BLaER1 treated with 17β-estradiol and CSF1 and Interleukin-3, amounts not matched to agents 10 nM and 100 nM (cell line): ENCODE results near the gene SPEN.
"Not testable (repeated sequence)": the region's sequence is repeated elsewhere in the genome, so short reads cannot be mapped to it uniquely, and the experiment has no call there.

Experiments
- H3K27ac ChIP-seq, 11 experiments: shearing (Covaris generic); formaldehyde crosslinking; 2 replicates each; pipeline ENCODE4 v1.8.1; 2022
- H3K27me3 ChIP-seq, 11 experiments: shearing (Covaris generic); formaldehyde crosslinking; 2 replicates each; pipeline ENCODE4 v1.8.1; 2022
- H3K36me3 ChIP-seq, 11 experiments: shearing (Covaris generic); formaldehyde crosslinking; 2 replicates each; pipeline ENCODE4 v1.8.1; 2022
- H3K4me1 ChIP-seq, 10 experiments: shearing (Covaris generic); formaldehyde crosslinking; 2 replicates each; pipeline ENCODE4 v1.8.1; 2022
- H3K4me2 ChIP-seq, 11 experiments: shearing (Covaris generic); formaldehyde crosslinking; 2 replicates each; pipeline ENCODE4 v1.8.1; 2022
- H3K4me3 ChIP-seq, 10 experiments: shearing (Covaris generic); formaldehyde crosslinking; 2 replicates each; pipeline ENCODE4 v1.8.1; 2022
- H3K9ac ChIP-seq, 11 experiments: shearing (Covaris generic); formaldehyde crosslinking; 2 replicates each; pipeline ENCODE4 v1.8.1; 2022
- H3K9me3 ChIP-seq, 11 experiments: shearing (Covaris generic); formaldehyde crosslinking; replicated peaks in 1 of 11; 2 replicates each; pipeline ENCODE4 v1.8.1; 2022
- H4K20me1 ChIP-seq, 11 experiments: shearing (Covaris generic); formaldehyde crosslinking; 2 replicates each; pipeline ENCODE4 v1.8.1; 2022
- Cebpa-rat ChIP-seq, 11 experiments: shearing (Covaris generic); IDR thresholded peaks; 2 replicates each; pipeline ENCODE4 v1.8.1; 2022

The SPEN gene

DNA sequence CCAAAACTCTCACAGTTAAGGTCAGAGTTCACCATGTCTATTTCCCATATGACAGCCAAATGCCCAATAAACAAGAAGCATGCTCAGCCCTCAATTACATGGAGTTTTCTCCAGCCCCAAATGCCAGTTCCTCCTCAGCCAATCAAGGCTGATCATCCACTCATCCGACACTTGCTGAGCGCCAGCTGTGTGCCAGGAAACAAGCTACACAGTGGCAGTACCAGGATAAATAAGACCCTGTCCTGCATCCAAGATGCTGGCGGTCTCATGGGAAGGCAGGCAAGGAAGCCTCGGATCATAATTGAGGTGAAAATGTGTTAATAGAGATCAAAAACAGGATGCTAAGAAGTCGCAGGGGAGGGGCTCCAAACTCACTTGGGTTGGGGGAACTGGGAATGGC lies 120.7 kb downstream of the SPEN start:
- peaks cover 65 to 93% (median 70%) of the 10 kb centered on the region in 10 experiments for H3K4me1 ChIP-seq
- H3K4me3 ChIP-seq = no peak overlapping the region
- peak overlapping the region; percentile 73 to 88 (median 84) for H3K4me2 ChIP-seq
- peaks cover 0 to 6% (median 2%) of the 10 kb centered on the region in 11 experiments; a peak in 6 of 22 replicates for H4K20me1 ChIP-seq
- peak overlapping the region in 7 of 11 experiments; percentile 4 to 86 (median 26); a peak in 6 of 22 replicates for H3K9ac ChIP-seq
- H3K27ac ChIP-seq = peak overlapping the region; percentile 30 to 98 (median 93); a peak in 20 of 22 replicates
- H3K9me3 ChIP-seq = peaks cover 9 to 36% (median 27%) of the 10 kb centered on the region in 11 experiments; a peak in 21 of 22 replicates
- H3K27me3 ChIP-seq = no peaks in the 10 kb centered on the region
- TF ChIP-seq Cebpa-rat (IDR thresholded peaks at IDR 0.05) = no peak
- peaks cover 44 to 68% (median 60%) of the 10 kb centered on the region in 11 experiments for H3K36me3 ChIP-seq

DNA sequence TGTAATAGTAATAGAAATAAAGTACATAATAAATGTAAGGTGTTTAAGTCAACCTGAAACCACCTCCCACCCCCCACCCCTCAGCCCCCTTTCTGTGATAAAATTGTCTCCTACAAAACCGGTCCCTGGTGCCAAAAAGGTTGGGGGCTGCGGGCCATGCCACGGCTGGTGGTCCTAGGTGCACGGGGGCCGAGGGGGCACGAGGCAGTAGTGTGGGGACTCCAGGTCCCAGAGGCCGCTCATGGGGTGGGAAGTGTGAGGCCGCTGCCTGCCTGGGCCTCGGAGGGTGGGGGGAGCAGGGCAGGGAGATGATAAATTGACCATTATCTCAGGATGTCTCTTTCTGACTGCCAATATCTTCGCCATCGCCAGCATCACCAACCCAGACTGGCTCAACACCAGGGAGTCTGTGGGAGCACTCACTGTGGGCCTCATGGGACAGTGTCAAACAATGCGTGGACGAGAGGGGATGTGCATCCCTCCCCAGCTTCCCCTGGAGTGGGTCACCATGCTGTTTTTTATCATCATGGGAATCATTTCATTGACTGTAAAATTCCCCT lies 121.9 kb downstream of the SPEN start:
- no peak for TF ChIP-seq Cebpa-rat (IDR thresholded peaks at IDR 0.05)
- peaks cover 0 to 14% (median 10%) of the 10 kb centered on the region in 11 experiments; a peak in 7 of 22 replicates for H4K20me1 ChIP-seq
- peaks cover 9 to 36% (median 27%) of the 10 kb centered on the region in 11 experiments; a peak in 21 of 22 replicates for H3K9me3 ChIP-seq
- H3K27ac ChIP-seq = peak overlapping the region in 1 of 11 experiments; percentile 93; a peak in 1 of 22 replicates
- no peak overlapping the region for H3K9ac ChIP-seq
- peaks cover 48 to 73% (median 66%) of the 10 kb centered on the region in 11 experiments for H3K36me3 ChIP-seq
- peak overlapping the region in 2 of 10 experiments; percentile 12 to 36; a peak in 1 of 20 replicates for H3K4me3 ChIP-seq
- H3K27me3 ChIP-seq = no peaks in the 10 kb centered on the region
- H3K4me1 ChIP-seq = peaks cover 65 to 93% (median 70%) of the 10 kb centered on the region in 10 experiments
- H3K4me2 ChIP-seq = peak overlapping the region in 2 of 11 experiments; percentile 15 to 74; a peak in 2 of 22 replicates

GRCh38 chr1:15970911-15971310 lies 123.4 kb downstream of the SPEN start:
- H3K27me3 ChIP-seq = no peaks in the 10 kb centered on the region
- peaks cover 56 to 86% (median 61%) of the 10 kb centered on the region in 10 experiments for H3K4me1 ChIP-seq
- H4K20me1 ChIP-seq = peaks cover 0 to 22% (median 10%) of the 10 kb centered on the region in 11 experiments; a peak in 9 of 22 replicates
- H3K27ac ChIP-seq = no peak overlapping the region
- no peak overlapping the region for H3K4me3 ChIP-seq
- H3K36me3 ChIP-seq = peaks cover 48 to 72% (median 66%) of the 10 kb centered on the region in 11 experiments
- no peak for TF ChIP-seq Cebpa-rat (IDR thresholded peaks at IDR 0.05)
- no peak overlapping the region for H3K9ac ChIP-seq
- peak overlapping the region in 1 of 11 experiments; percentile 5; a peak in 1 of 22 replicates for H3K4me2 ChIP-seq
- H3K9me3 ChIP-seq = peaks cover 9 to 36% (median 27%) of the 10 kb centered on the region in 11 experiments; a peak in 21 of 22 replicates

DNA sequence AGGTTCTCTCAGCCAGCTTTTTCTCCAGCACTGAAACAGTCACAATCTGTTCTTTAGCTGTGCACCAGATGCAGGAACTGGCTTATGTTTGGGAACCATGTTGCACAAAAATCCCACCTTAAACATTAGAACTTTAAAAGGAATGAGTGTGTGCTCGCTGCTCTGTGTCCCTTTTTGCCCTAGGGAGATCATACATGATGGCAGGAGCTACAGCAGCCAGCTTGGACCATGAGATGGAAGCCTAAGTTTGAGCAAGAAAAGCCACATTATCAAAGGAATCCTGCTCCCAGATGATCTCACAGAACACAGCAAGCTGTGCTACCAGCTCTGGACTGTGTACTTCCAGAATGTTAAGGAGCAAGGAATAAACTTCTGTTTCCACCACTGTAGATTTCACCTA lies 124.9 kb downstream of the SPEN start:
- peaks cover 0 to 22% (median 10%) of the 10 kb centered on the region in 11 experiments; a peak in 9 of 22 replicates for H4K20me1 ChIP-seq
- no peaks in the 10 kb centered on the region for H3K27me3 ChIP-seq
- H3K4me3 ChIP-seq = no peak overlapping the region
- no peak for TF ChIP-seq Cebpa-rat (IDR thresholded peaks at IDR 0.05)
- H3K27ac ChIP-seq = peak overlapping the region in 2 of 11 experiments; percentile 21 to 24; a peak in 2 of 22 replicates
- peaks cover 44 to 79% (median 51%) of the 10 kb centered on the region in 10 experiments for H3K4me1 ChIP-seq
- H3K36me3 ChIP-seq = peaks cover 48 to 65% (median 60%) of the 10 kb centered on the region in 11 experiments
- peak overlapping the region in 1 of 11 experiments; percentile 43; a peak in 1 of 22 replicates for H3K9ac ChIP-seq
- H3K9me3 ChIP-seq = peaks cover 9 to 44% (median 35%) of the 10 kb centered on the region in 11 experiments; a peak in 21 of 22 replicates
- H3K4me2 ChIP-seq = peak overlapping the region in 3 of 11 experiments; percentile 3 to 95 (median 92); a peak in 6 of 22 replicates

DNA sequence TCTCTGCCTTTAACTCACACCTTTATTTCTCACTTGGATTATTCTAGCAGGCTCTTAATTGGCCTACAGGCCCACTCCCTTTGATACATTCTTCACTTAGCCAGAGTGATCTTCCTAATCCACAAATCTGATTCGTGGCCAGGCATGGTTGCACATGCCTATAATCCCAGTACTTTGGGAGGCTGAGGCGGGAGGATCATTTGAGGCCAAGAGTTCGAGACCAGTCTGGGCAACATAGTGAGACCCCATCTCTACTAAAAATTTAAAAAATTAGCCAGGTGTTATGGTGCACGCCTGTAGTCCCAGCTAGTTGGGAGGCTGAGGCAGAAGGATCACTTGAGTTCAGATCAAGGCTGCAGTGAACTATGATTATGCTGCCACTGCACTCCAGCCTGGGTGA lies 126.3 kb downstream of the SPEN start:
- Histone ChIP-seq H3K4me3 (peak overlapping the region in 7 of 10 experiments; percentile 59 to 78 (median 71); a peak in 7 of 20 replicates), H3K9ac (peak overlapping the region; percentile 77 to 96 (median 89); a peak in 17 of 22 replicates), H3K4me2 (peak overlapping the region; percentile 85 to 97 (median 95)), H4K20me1 (peaks cover 0 to 22% (median 10%) of the 10 kb centered on the region in 11 experiments; a peak in 9 of 22 replicates), H3K36me3 (peaks cover 42 to 52% (median 48%) of the 10 kb centered on the region in 11 experiments), H3K9me3 (peaks cover 9 to 49% (median 40%) of the 10 kb centered on the region in 11 experiments; a peak in 21 of 22 replicates), H3K27me3 (no peaks in the 10 kb centered on the region), H3K4me1 (peaks cover 30 to 66% (median 37%) of the 10 kb centered on the region in 10 experiments), H3K27ac (peak overlapping the region in 10 of 11 experiments; percentile 80 to 95 (median 90); a peak in 20 of 22 replicates)
- no peak for TF ChIP-seq Cebpa-rat (IDR thresholded peaks at IDR 0.05)

GRCh38 chr1:15974855-15975254 lies 127.3 kb downstream of the SPEN start:
- Histone ChIP-seq H3K4me3 (peak overlapping the region; percentile 59 to 87 (median 74)), H3K9ac (peak overlapping the region; percentile 77 to 96 (median 89)), H3K4me1 (peaks cover 29 to 55% (median 35%) of the 10 kb centered on the region in 10 experiments), H3K9me3 (peaks cover under 1 to 39% (median 29%) of the 10 kb centered on the region in 11 experiments; a peak in 20 of 22 replicates), H3K27me3 (no peaks in the 10 kb centered on the region), H3K36me3 (peaks cover 31 to 41% (median 37%) of the 10 kb centered on the region in 11 experiments), H4K20me1 (peaks cover 0 to 22% (median 10%) of the 10 kb centered on the region in 11 experiments; a peak in 9 of 22 replicates), H3K27ac (peak overlapping the region; percentile 80 to 95 (median 90)), H3K4me2 (peak overlapping the region; percentile 85 to 97 (median 95))
- no peak for TF ChIP-seq Cebpa-rat (IDR thresholded peaks at IDR 0.05)

DNA sequence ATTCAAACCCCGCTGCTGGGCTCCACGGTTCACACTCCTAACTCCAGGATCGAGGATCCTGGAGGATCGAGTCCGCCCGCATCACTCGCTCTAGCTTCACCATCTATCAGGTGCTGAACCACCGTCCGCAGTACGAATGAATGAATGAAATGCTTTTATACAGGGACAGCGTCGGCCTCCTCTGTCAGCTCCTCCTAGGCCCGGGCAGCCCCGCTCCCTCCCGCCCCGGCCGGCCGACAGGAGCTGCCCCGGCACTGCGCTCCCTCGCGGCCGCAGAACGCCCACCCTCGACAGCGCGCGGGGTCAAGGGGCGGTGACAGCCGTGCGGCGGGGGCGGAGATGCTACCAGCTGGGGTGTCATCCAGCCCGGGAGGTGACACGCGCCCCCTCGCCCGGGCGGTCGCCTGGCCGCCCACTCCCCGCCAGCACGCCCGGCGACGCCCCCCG lies 127.9 kb downstream of the SPEN start:
- no peak for TF ChIP-seq Cebpa-rat (IDR thresholded peaks at IDR 0.05)
- Histone ChIP-seq H3K27ac (peak overlapping the region; percentile 80 to 95 (median 90)), H3K4me3 (peak overlapping the region; percentile 59 to 87 (median 74)), H4K20me1 (peaks cover 0 to 22% (median 10%) of the 10 kb centered on the region in 11 experiments; a peak in 9 of 22 replicates), H3K27me3 (no peaks in the 10 kb centered on the region), H3K4me1 (peaks cover 29 to 49% (median 35%) of the 10 kb centered on the region in 10 experiments), H3K36me3 (peaks cover 26 to 36% (median 32%) of the 10 kb centered on the region in 11 experiments), H3K9ac (peak overlapping the region; percentile 77 to 96 (median 89)), H3K4me2 (peak overlapping the region; percentile 85 to 97 (median 95)), H3K9me3 (peaks cover 0 to 35% (median 24%) of the 10 kb centered on the region in 11 experiments; a peak in 19 of 22 replicates)

DNA sequence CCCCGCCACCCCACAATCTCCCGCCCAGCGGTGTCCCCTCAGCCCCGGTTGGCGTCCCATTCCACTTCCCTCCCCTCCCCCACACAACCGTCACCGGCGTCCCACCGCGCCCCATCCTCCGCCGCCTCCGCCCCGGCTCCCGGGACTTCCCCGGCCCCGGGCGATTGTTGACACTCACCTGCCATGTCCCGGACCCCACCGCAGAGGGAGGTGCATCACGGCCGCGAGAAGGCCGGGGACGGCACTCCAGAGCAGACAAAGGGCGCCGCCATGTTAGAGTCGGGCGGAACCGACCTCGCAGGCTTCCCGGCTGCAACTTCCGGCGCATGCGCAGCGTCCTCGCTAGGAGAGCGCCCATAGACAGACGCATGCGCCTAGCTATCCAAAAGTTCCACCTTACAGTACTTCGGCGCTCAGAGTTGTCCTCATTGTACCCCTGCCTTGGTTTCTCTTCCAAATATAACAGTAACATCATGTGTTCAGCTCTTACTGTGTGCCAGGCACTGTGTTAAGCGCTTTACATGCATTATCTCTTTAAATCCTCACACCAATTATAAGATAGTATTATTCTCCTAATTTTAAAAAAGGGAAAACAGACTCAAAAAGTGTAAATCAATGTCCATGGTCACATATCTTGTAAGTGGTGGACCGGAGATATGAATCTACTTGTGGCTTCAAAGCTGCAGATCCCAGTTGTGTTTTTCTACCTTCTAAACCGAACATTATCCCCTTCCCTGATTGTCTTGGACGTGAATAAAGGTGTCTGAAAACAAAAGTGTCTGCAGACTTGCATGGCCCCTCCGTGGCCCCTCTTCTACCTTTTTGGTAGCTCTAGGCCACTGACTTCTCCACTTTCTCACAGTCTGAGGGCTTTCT lies 128.5 kb downstream of the SPEN start, which contains the start of gene ZBTB17:
ZBTB17 (minus strand) TSS at position 297 of the 876 bp plus-strand sequence. CDS start 27,606 bp downstream, outside the sequence.
- Histone ChIP-seq H3K4me3 (peak within 1 kb of the TSS; percentile 59 to 87 (median 74)), H3K27ac (peak within 1 kb of the TSS; percentile 80 to 95 (median 90)), H3K36me3 (peaks cover 20 to 29% (median 25%) of the 10 kb centered on the region in 11 experiments), H3K4me1 (peaks cover 29 to 43% (median 35%) of the 10 kb centered on the region in 10 experiments), H3K9me3 (peaks cover 0 to 32% (median 20%) of the 10 kb centered on the region in 11 experiments; a peak in 17 of 22 replicates), H3K27me3 (no peaks in the 10 kb centered on the region), H3K4me2 (peak within 1 kb of the TSS; percentile 85 to 97 (median 95)), H3K9ac (peak within 1 kb of the TSS; percentile 77 to 96 (median 89)), H4K20me1 (peaks cover 0 to 22% (median 10%) of the 10 kb centered on the region in 11 experiments; a peak in 9 of 22 replicates)
- no peak for TF ChIP-seq Cebpa-rat (IDR thresholded peaks at IDR 0.05)

- not testable (repeated sequence) for H3K27ac ChIP-seq, H3K27me3 ChIP-seq, H3K9ac ChIP-seq, H3K4me2 ChIP-seq, H3K4me3 ChIP-seq
- Histone ChIP-seq H3K4me1 (peaks cover 22 to 34% (median 26%) of the 10 kb centered on the region in 10 experiments), H3K36me3 (peaks cover 5 to 12% (median 10%) of the 10 kb centered on the region in 11 experiments), H3K9me3 (peaks cover 10 to 45% (median 31%) of the 10 kb centered on the region in 11 experiments), H4K20me1 (peaks cover 0 to 21% (median 7%) of the 10 kb centered on the region in 11 experiments; a peak in 8 of 22 replicates)
These were observed 130.4 kb downstream of the SPEN start for GRCh38 chr1:15977947-15978346.
